D721Med (cell line): ENCODE results near the gene LARP1.
"Not testable (repeated sequence)": the region's sequence is repeated elsewhere in the genome, so short reads cannot be mapped to it uniquely, and the experiment has no call there.

Experiments used
- DNase-seq: peaks from one replicate; pipeline ENCODE4 v3.0.0; 2011; ENCODE audit warnings: low spot score; ENCODE audit not compliant: insufficient read length
- FAIRE-seq: peaks from 2 replicates; lab custom pipeline; 2011; peaks lifted over from hg19 to GRCh38; lab: Jason Lieb, UNC
- CTCF ChIP-seq: IDR thresholded peaks from 2 replicates; pipeline ENCODE4 v1.5.1; 2012; ENCODE audit warnings: mild to moderate bottlenecking, control low read depth; ENCODE audit not compliant: insufficient read depth; ENCODE audit errors: missing control alignments

Gene LARP1

GRCh38 chr5:154758493-154758892 lies 3.3 kb downstream of the LARP1 start:
- FAIRE-seq (no peak), DNase-seq (no peak)
- TF ChIP-seq CTCF, result no peak

GRCh38 chr5:154758977-154759376 lies 3.8 kb downstream of the LARP1 start:
- no peak for TF ChIP-seq CTCF
- DNase-seq, result no peak
- no peak for FAIRE-seq

- not testable (repeated sequence) for FAIRE-seq
Measured at GRCh38 chr5:154759868-154760267, 4.7 kb downstream of the LARP1 start.

GRCh38 chr5:154761046-154761736 lies 6.0 kb downstream of the LARP1 start:
- no peak for TF ChIP-seq CTCF
- DNase-seq, result no peak
- FAIRE-seq, result no peak

More at GRCh38 chr5:154759868-154760267, 4.7 kb downstream of the LARP1 start:
- not testable (repeated sequence) for DNase-seq

GRCh38 chr5:154762261-154762660 lies 7.1 kb downstream of the LARP1 start:
- DNase-seq (no peak), FAIRE-seq (no peak)
- TF ChIP-seq CTCF, result no peak

- DNase-seq (no peak), FAIRE-seq (no peak)
- TF ChIP-seq CTCF, result no peak
Measured at GRCh38 chr5:154762700-154763099, 7.5 kb downstream of the LARP1 start.

GRCh38 chr5:154764967-154765366 lies 9.8 kb downstream of the LARP1 start:
- FAIRE-seq (no peak), DNase-seq (no peak)
- TF ChIP-seq CTCF, result no peak
